A673 (cell line): Measurements from ENCODE around the gene AATF. TPM values are rescaled to one million over a fixed set of nuclear protein-coding genes. Genes with fewer than 3 reads are reported as not detected.

Experiments used
- BruUV-seq: library from RNA; stranded (reverse); fragments of 400-500 nt; replicated peaks from 2 replicates; lab custom pipeline; 2021; lab: Mats Ljungman, UMichigan
- CTCF ChIA-PET: fragments of 300-600 bp; sonication (Branson Sonifier 250); formaldehyde crosslinking; loops from one replicate; lab custom pipeline; 2022; ENCODE audit warnings: antibody characterized with exemption; lab: Charles Lee
- POLR2A ChIA-PET: fragments of 300-600 bp; sonication (Branson Sonifier 250); formaldehyde crosslinking; loops from one replicate; lab custom pipeline; 2022; ENCODE audit warnings: antibody characterized with exemption; ENCODE audit not compliant: low non-redundant PET; lab: Charles Lee
- DNase-seq: peaks from one replicate; pipeline ENCODE4 v3.0.0-alpha.2; 2015; ENCODE audit warnings: low spot score
- H3K27ac ChIP-seq: fragments of 200-600 bp; sonication (generic); 2 replicates; pipeline ENCODE4 v1.5.1; 2016; ENCODE audit warnings: mixed run types, low read depth, mild to moderate bottlenecking, mixed read lengths, antibody characterized with exemption, low read length; ENCODE audit not compliant: poor library complexity, severe bottlenecking
- H3K27me3 ChIP-seq: fragments of 200-600 bp; sonication (generic); replicated peaks from 2 replicates; pipeline ENCODE4 v1.6.1; 2017; ENCODE audit warnings: mixed run types, low read depth, mild to moderate bottlenecking, mixed read lengths, antibody characterized with exemption, low read length; ENCODE audit not compliant: insufficient read depth, poor library complexity
- H3K36me3 ChIP-seq: fragments of 200-600 bp; sonication (generic); 2 replicates; pipeline ENCODE4 v1.6.1; 2016; ENCODE audit warnings: mixed run types, mild to moderate bottlenecking, mixed read lengths, antibody characterized with exemption, low read length; ENCODE audit not compliant: insufficient read depth, poor library complexity, severe bottlenecking
- H3K4me1 ChIP-seq: fragments of 200-600 bp; sonication (generic); 2 replicates; pipeline ENCODE4 v1.6.1; 2017; ENCODE audit warnings: mixed run types, mild to moderate bottlenecking, mixed read lengths, antibody characterized with exemption, low read length; ENCODE audit not compliant: insufficient read depth, poor library complexity, severe bottlenecking
- H3K4me3 ChIP-seq: fragments of 200-600 bp; sonication (generic); 2 replicates; pipeline ENCODE4 v1.5.1; 2016; ENCODE audit warnings: low read depth, mixed run types, mild to moderate bottlenecking, mixed read lengths, low read length; ENCODE audit not compliant: poor library complexity, severe bottlenecking
- H3K9me3 ChIP-seq: fragments of 200-600 bp; sonication (generic); 2 replicates; pipeline ENCODE4 v1.6.1; 2016; ENCODE audit warnings: mixed run types, low read depth, mild to moderate bottlenecking, mixed read lengths, antibody characterized with exemption, low read length; ENCODE audit not compliant: poor library complexity, severe bottlenecking
- CTCF ChIP-seq: fragments of 300-800, 200-600 bp; sonication (generic); conservative IDR thresholded peaks from 2 replicates; pipeline ENCODE4 v1.5.1; 2017; ENCODE audit warnings: low read depth, mild to moderate bottlenecking, antibody characterized with exemption, low read length, moderate library complexity, mixed read lengths
- EZH2 ChIP-seq: fragments of 200-600 bp; sonication (generic); IDR thresholded peaks from 2 replicates; pipeline ENCODE4 v1.6.1; 2017; ENCODE audit warnings: borderline replicate concordance, low read depth, mild to moderate bottlenecking, mixed read lengths, antibody characterized with exemption, low read length; ENCODE audit not compliant: poor library complexity, severe bottlenecking
- intact Hi-C: fragments of 100-400 bp; cut with micrococcal nuclease; formaldehyde crosslinking; loops from one replicate; pipeline ENCODE4 v1.10.0; 2022; ENCODE audit not compliant: unreplicated experiment
- total RNA-seq: library from RNA; stranded (reverse); gene quantifications from 2 replicates; pipeline ENCODE4 v1.2.3, GENCODE V29; 2021

The AATF gene
- total RNA-seq, 1 experiment from 2014 or later: 51.3 TPM

GRCh38 chr17:37056622-37057021 lies 107.9 kb downstream of the AATF start:
- POLR2A ChIA-PET: no interaction called here
- no peak for DNase-seq
- CTCF ChIA-PET: no interaction called here
- Histone ChIP-seq H3K4me1 (no peaks in the 10 kb centered on the region), H3K27me3 (no peaks in the 10 kb centered on the region), H3K27ac (no peak overlapping the region), H3K9me3 (no peaks in the 10 kb centered on the region), H3K4me3 (no peak overlapping the region), H3K36me3 (no peaks in the 10 kb centered on the region)
- BruUV-seq: no TSS peak
- intact Hi-C loops: no loop called here
- TF ChIP-seq CTCF (no peak), EZH2 (no peak)

GRCh38 chr17:37059493-37059892 lies 110.7 kb downstream of the AATF start:
- DNase-seq: no peak
- CTCF ChIA-PET: no interaction called here
- no TSS peak for BruUV-seq
- TF ChIP-seq EZH2: no peak
- TF ChIP-seq CTCF: no peak
- Histone ChIP-seq H3K27ac (no peak overlapping the region), H3K9me3 (no peaks in the 10 kb centered on the region), H3K4me3 (no peak overlapping the region), H3K36me3 (no peaks in the 10 kb centered on the region), H3K27me3 (no peaks in the 10 kb centered on the region), H3K4me1 (no peaks in the 10 kb centered on the region)
- POLR2A ChIA-PET: no interaction called here
- intact Hi-C loops: no loop called here

- H3K36me3 ChIP-seq: no peaks in the 10 kb centered on the region
- BruUV-seq: no TSS peak
- no peak overlapping the region for H3K27ac ChIP-seq
- no peak overlapping the region for H3K4me3 ChIP-seq
- intact Hi-C loops: no loop called here
- ChIA-PET POLR2A (no interaction called here), CTCF (no interaction called here)
- no peak for TF ChIP-seq EZH2
- no peak for TF ChIP-seq CTCF
- H3K4me1 ChIP-seq: no peaks in the 10 kb centered on the region
- DNase-seq: no peak
- H3K9me3 ChIP-seq: no peaks in the 10 kb centered on the region
- no peaks in the 10 kb centered on the region for H3K27me3 ChIP-seq
These were observed 111.3 kb downstream of the AATF start for GRCh38 chr17:37060094-37060493.
